Measurements from ENCODE around the gene BCAS4.

The BCAS4 gene

GRCh38 chr20:50848341-50848808, 53.5 kb downstream of the BCAS4 start:
- no peak for DNase-seq
- TF ChIP-seq CTCF (IDR thresholded peaks at IDR 0.05; ENCODE audit: low read depth, low read length): no peak
- Histone ChIP-seq H3K4me3 (ENCODE audit: low read depth, low read length) (no peak overlapping the region), H3K4me1 (peaks cover 5% of the 10 kb centered on the region), H3K27me3 (no peaks in the 10 kb centered on the region), H3K9me3 (no peaks in the 10 kb centered on the region), H3K36me3 (no peaks in the 10 kb centered on the region)

GRCh38 chr20:50848846-50849673, 54.2 kb downstream of the BCAS4 start:
- Histone ChIP-seq H3K9me3 (no peaks in the 10 kb centered on the region), H3K4me1 (peaks cover 5% of the 10 kb centered on the region), H3K27me3 (no peaks in the 10 kb centered on the region), H3K36me3 (no peaks in the 10 kb centered on the region), H3K4me3 (ENCODE audit: low read depth, low read length) (no peak overlapping the region)
- no peak for TF ChIP-seq CTCF (IDR thresholded peaks at IDR 0.05; ENCODE audit: low read depth, low read length)
- DNase-seq: no peak

- Histone ChIP-seq H3K27me3 (no peaks in the 10 kb centered on the region), H3K36me3 (no peaks in the 10 kb centered on the region), H3K4me1 (peaks cover 5% of the 10 kb centered on the region), H3K4me3 (ENCODE audit: low read depth, low read length) (no peak overlapping the region), H3K9me3 (no peaks in the 10 kb centered on the region)
- DNase-seq: no peak
- no peak for TF ChIP-seq CTCF (IDR thresholded peaks at IDR 0.05; ENCODE audit: low read depth, low read length)
Observed at GRCh38 chr20:50850721-50851286, 55.9 kb downstream of the BCAS4 start.

- Histone ChIP-seq H3K4me1 (peaks cover 11% of the 10 kb centered on the region), H3K36me3 (no peaks in the 10 kb centered on the region), H3K9me3 (no peaks in the 10 kb centered on the region), H3K4me3 (ENCODE audit: low read depth, low read length) (no peak overlapping the region), H3K27me3 (no peaks in the 10 kb centered on the region)
- DNase-seq: no peak
- no peak for TF ChIP-seq CTCF (IDR thresholded peaks at IDR 0.05; ENCODE audit: low read depth, low read length)
Observed at GRCh38 chr20:50852085-50852484, 57.2 kb downstream of the BCAS4 start.

GRCh38 chr20:50854506-50855249, 59.8 kb downstream of the BCAS4 start:
- DNase-seq: no peak
- Histone ChIP-seq H3K4me1 (peaks cover 11% of the 10 kb centered on the region), H3K4me3 (ENCODE audit: low read depth, low read length) (no peak overlapping the region), H3K9me3 (no peaks in the 10 kb centered on the region), H3K36me3 (no peaks in the 10 kb centered on the region), H3K27me3 (no peaks in the 10 kb centered on the region)
- TF ChIP-seq CTCF (IDR thresholded peaks at IDR 0.05; ENCODE audit: low read depth, low read length): no peak
